GM06990 (cell line): ENCODE measurements around the gene PPCDC.

Experiments used
- DNase-seq: peaks from one replicate; pipeline ENCODE4 v3.0.0-alpha.2; 2011; ENCODE audit not compliant: insufficient read length; ENCODE audit errors: extremely low read depth
- H3K27me3 ChIP-seq: replicated peaks from 2 replicates; pipeline ENCODE4 v1.6.0; 2011; ENCODE audit warnings: low read length; ENCODE audit not compliant: control insufficient read depth, insufficient read depth
- H3K36me3 ChIP-seq: 2 replicates; pipeline ENCODE4 v1.5.1; 2011; ENCODE audit warnings: low read length; ENCODE audit not compliant: control insufficient read depth, insufficient read depth
- H3K4me3 ChIP-seq: replicated peaks from 2 replicates; pipeline ENCODE4 v1.5.1; 2011; ENCODE audit warnings: low read depth, mild to moderate bottlenecking, control low read depth, low read length
- CTCF ChIP-seq: IDR thresholded peaks from 2 replicates; pipeline ENCODE4 v1.5.1; 2011; ENCODE audit warnings: low read length, control low read depth, mild to moderate bottlenecking, inconsistent platforms; ENCODE audit not compliant: insufficient read depth, poor library complexity, severe bottlenecking

Gene PPCDC

GRCh38 chr15:74994236-74994635 is 29.2 kb upstream of the PPCDC start:
- no peak for TF ChIP-seq CTCF
- Histone ChIP-seq H3K36me3 (no peaks in the 10 kb centered on the region), H3K27me3 (no peaks in the 10 kb centered on the region; the same call in 1 of the 2 replicates), H3K4me3 (no peak overlapping the region)
- no peak for DNase-seq

GRCh38 chr15:74994685-74995084 is 28.7 kb upstream of the PPCDC start:
- H3K27me3 ChIP-seq = no peaks in the 10 kb centered on the region; the same call in 1 of the 2 replicates
- no peak for DNase-seq
- H3K36me3 ChIP-seq = no peaks in the 10 kb centered on the region
- no peak for TF ChIP-seq CTCF
- H3K4me3 ChIP-seq = no peak overlapping the region

- peak; percentile 84 for DNase-seq
- TF ChIP-seq CTCF = no peak
- Histone ChIP-seq H3K36me3 (no peaks in the 10 kb centered on the region), H3K4me3 (peak within 1 kb of the TSS; percentile 77), H3K27me3 (no peaks in the 10 kb centered on the region; the same call in 1 of the 2 replicates)
Measured at GRCh38 chr15:74995182-74995778, 28.1 kb upstream of the PPCDC start, which contains the start of gene SCAMP5. SCAMP5 (plus strand) TSS chr15:74995563; CDS start chr15:75011840, 16,277 bp downstream.

- no peak for DNase-seq
- H3K36me3 ChIP-seq = no peaks in the 10 kb centered on the region
- TF ChIP-seq CTCF = no peak
- no peaks in the 10 kb centered on the region; the same call in none of the 2 replicates for H3K27me3 ChIP-seq
- peak overlapping the region; percentile 77 for H3K4me3 ChIP-seq
Measured at GRCh38 chr15:74995779-74996765, 27.3 kb upstream of the PPCDC start.

- no peak for DNase-seq
- TF ChIP-seq CTCF = no peak
- Histone ChIP-seq H3K4me3 (no peak overlapping the region), H3K36me3 (no peaks in the 10 kb centered on the region), H3K27me3 (no peaks in the 10 kb centered on the region; the same call in none of the 2 replicates)
Measured at GRCh38 chr15:74997141-74997540, 26.2 kb upstream of the PPCDC start.
